K562 (cell line): Measurements from ENCODE around the gene PGM5. TPM values are rescaled to one million over a fixed set of nuclear protein-coding genes. Genes with fewer than 3 reads are reported as not detected.

Experiments used
- ATAC-seq: fragments of 200-7000 bp; cut with Tn5 transposase; 3 replicates; pipeline ENCODE4 v1.9.1; 2020; ENCODE audit warnings: moderate library complexity
- BruUV-seq: library from RNA; stranded (reverse); fragments of 400-500 nt; replicated peaks from 2 replicates; lab custom pipeline; 2021; lab: Mats Ljungman, UMichigan
- CTCF ChIA-PET: fragments of 300-600 bp; formaldehyde crosslinking; extraction: SDS; loops from one replicate; lab custom pipeline; 2021; ENCODE audit warnings: low intra/inter-chr PET ratio; lab: Yijun Ruan, JAX
- POLR2A ChIA-PET: fragments of 300-600, 350-650 bp; sonication (Branson Sonifier 250); formaldehyde crosslinking; extraction: SDS; loops from one replicate; lab custom pipeline; 2021; ENCODE audit warnings: antibody characterized with exemption, inconsistent platforms; lab: Yijun Ruan, JAX
- DNase-seq, 4 experiments: peaks; one replicate each; pipeline versions ENCODE4 v3.0.0 to v3.0.0-alpha.2; 2011 to 2018; ENCODE audit warnings: low spot score in 3 of 4, mixed read lengths in 3 of 4; ENCODE audit errors: extremely low read depth in 1 of 4
- FAIRE-seq: peaks from 2 replicates; lab custom pipeline; 2011; peaks lifted over from hg19 to GRCh38; lab: Jason Lieb, UNC
- H2AFZ ChIP-seq: 2 replicates; pipeline ENCODE4 v1.6.0; 2011; ENCODE audit warnings: low read depth, low read length, control low read depth, inconsistent platforms
- H3K27ac ChIP-seq: fragments of 200-600 bp; 3 replicates; pipeline ENCODE4 v1.8.0; 2011; ENCODE audit warnings: low read depth, mild to moderate bottlenecking, control low read depth, inconsistent platforms, low read length, moderate library complexity, mixed read lengths; ENCODE audit errors: extremely low read depth
- H3K27me3 ChIP-seq, 2 experiments: fragments of 300-600 bp in 1 of 2; 2 replicates in 1 of 2; 3 replicates in 1 of 2; pipeline versions ENCODE4 v1.6.0 to v1.8.0; 2011; ENCODE audit warnings: inconsistent platforms in 2 of 2, low read length in 2 of 2, mild to moderate bottlenecking in 1 of 2, mixed read lengths in 1 of 2, moderate library complexity in 1 of 2; ENCODE audit not compliant: control insufficient read depth in 2 of 2, insufficient read depth in 2 of 2
- H3K36me3 ChIP-seq: fragments of 300-600 bp; 3 replicates; pipeline ENCODE4 v1.8.0; 2011; ENCODE audit warnings: mild to moderate bottlenecking, low read length, inconsistent platforms; ENCODE audit not compliant: control insufficient read depth, insufficient read depth
- H3K4me1 ChIP-seq, 2 experiments: fragments of 200-600 bp in 1 of 2; replicated peaks in 1 of 2; 2 replicates in 1 of 2; 3 replicates in 1 of 2; pipeline versions ENCODE4 v1.5.1 to v1.8.0; 2011; ENCODE audit warnings: inconsistent platforms in 2 of 2, low read length in 2 of 2, mild to moderate bottlenecking in 1 of 2, mixed read lengths in 1 of 2, moderate library complexity in 1 of 2; ENCODE audit not compliant: control insufficient read depth in 2 of 2, insufficient read depth in 2 of 2
- H3K4me2 ChIP-seq: 2 replicates; pipeline ENCODE4 v1.6.1; 2011; ENCODE audit warnings: low read length, control low read depth, inconsistent platforms, mixed read lengths; ENCODE audit not compliant: insufficient read depth
- H3K4me3 ChIP-seq: fragments of 200-600 bp; sonication (generic), shearing (Covaris generic); 2 replicates; pipeline ENCODE4 v1.5.1; 2016; ENCODE audit warnings: control low read depth, inconsistent platforms
- H3K79me2 ChIP-seq: fragments of 200-600 bp; 3 replicates; pipeline ENCODE4 v1.8.0; 2011; ENCODE audit warnings: low read length, inconsistent platforms; ENCODE audit not compliant: control insufficient read depth, insufficient read depth
- H3K9ac ChIP-seq, 2 experiments: 2 replicates each; pipeline versions ENCODE4 v1.6.0 to v1.6.1; 2011; ENCODE audit warnings: low read depth in 2 of 2, low read length in 2 of 2, control low read depth in 1 of 2, inconsistent platforms in 1 of 2, mild to moderate bottlenecking in 1 of 2, mixed read lengths in 1 of 2; ENCODE audit not compliant: insufficient read depth in 1 of 2
- H3K9me1 ChIP-seq: one replicate; pipeline ENCODE4 v1.6.0; 2011; ENCODE audit warnings: inconsistent platforms, mild to moderate bottlenecking, low read length, moderate library complexity; ENCODE audit not compliant: control insufficient read depth, insufficient read depth
- H3K9me3 ChIP-seq: replicated peaks from 2 replicates; pipeline ENCODE4 v1.5.1; 2011; ENCODE audit warnings: low read depth, low read length, inconsistent platforms; ENCODE audit not compliant: control insufficient read depth, insufficient read depth
- H4K20me1 ChIP-seq: replicated peaks from 2 replicates; pipeline ENCODE4 v1.6.1; 2011; ENCODE audit warnings: low read length, inconsistent platforms, mixed read lengths; ENCODE audit not compliant: control insufficient read depth, insufficient read depth
- BACH1 ChIP-seq: fragments of 200-800 bp; sonication (Bioruptor generic); IDR thresholded peaks from 2 replicates; pipeline ENCODE4 v1.6.1; 2016; ENCODE audit warnings: missing genetic modification characterization, missing compliant biosample characterization
- CBX5 ChIP-seq: IDR thresholded peaks from 2 replicates; pipeline ENCODE4 v1.6.1; 2014; ENCODE audit warnings: low read depth, borderline replicate concordance
- CREM ChIP-seq: IDR thresholded peaks from 2 replicates; pipeline ENCODE4 v1.6.1; 2014; ENCODE audit warnings: antibody characterized with exemption, low read depth
- E2F5 ChIP-seq: sonication (generic); formaldehyde crosslinking; IDR thresholded peaks from 2 replicates; pipeline ENCODE4 v1.8.0; 2022; ENCODE audit warnings: mild to moderate bottlenecking, missing genetic modification reagents
- FOXA3 ChIP-seq, 2 experiments: fragments of 450-650 bp in 1 of 2; sonication (generic) in 1 of 2; formaldehyde crosslinking; IDR thresholded peaks in 1 of 2; conservative IDR thresholded peaks in 1 of 2; 2 replicates each; pipeline versions ENCODE4 v1.4.0 to v1.8.0; 2020 to 2022; ENCODE audit warnings: mild to moderate bottlenecking in 2 of 2, missing genetic modification reagents in 1 of 2
- GATAD2B ChIP-seq: fragments of 450-650 bp; IDR thresholded peaks from 2 replicates; pipeline ENCODE4 v1.6.1; 2017; ENCODE audit warnings: mild to moderate bottlenecking, borderline replicate concordance
- HMBOX1 ChIP-seq: sonication (generic); IDR thresholded peaks from 2 replicates; pipeline ENCODE4 v1.6.1; 2016
- ILK ChIP-seq: fragments of 450-650 bp; IDR thresholded peaks from 2 replicates; pipeline ENCODE4 v1.6.1; 2016; ENCODE audit warnings: missing genetic modification characterization, low read depth, mild to moderate bottlenecking, missing compliant biosample characterization, moderate library complexity, borderline replicate concordance
- IRF1 ChIP-seq: sonication (generic); formaldehyde crosslinking; IDR thresholded peaks from 2 replicates; pipeline ENCODE4 v1.8.0; 2022; ENCODE audit warnings: missing genetic modification reagents, mild to moderate bottlenecking, borderline replicate concordance
- JUND ChIP-seq, 2 experiments: IDR thresholded peaks; 2 replicates in 1 of 2; 3 replicates in 1 of 2; pipeline ENCODE4 v1.6.1; 2011; ENCODE audit warnings: borderline replicate concordance in 2 of 2, low read depth in 2 of 2, low read length in 2 of 2, improper control_type of control experiment in 1 of 2, missing biosample characterization in 1 of 2, missing genetic modification characterization in 1 of 2, missing genetic modification reagents in 1 of 2
- KAT7 ChIP-seq: sonication (generic); formaldehyde crosslinking; IDR thresholded peaks from 2 replicates; pipeline ENCODE4 v1.8.0; 2022; ENCODE audit warnings: missing genetic modification reagents, mild to moderate bottlenecking, borderline replicate concordance
- NFIC ChIP-seq: fragments of 450-650 bp; IDR thresholded peaks from 2 replicates; pipeline ENCODE4 v1.6.1; 2017; ENCODE audit warnings: mild to moderate bottlenecking, inconsistent platforms
- NR2C2 ChIP-seq, 2 experiments: fragments of 200-800 bp in 1 of 2; sonication (Bioruptor generic) in 1 of 2; sonication (generic) in 1 of 2; formaldehyde crosslinking in 1 of 2; IDR thresholded peaks; 2 replicates each; pipeline versions ENCODE4 v1.6.1 to v1.8.0; 2016 to 2022; ENCODE audit warnings: mild to moderate bottlenecking in 1 of 2, missing compliant biosample characterization in 1 of 2, missing genetic modification characterization in 1 of 2, missing genetic modification reagents in 1 of 2
- TFE3 ChIP-seq: fragments of 450-650 bp; formaldehyde crosslinking; IDR thresholded peaks from 2 replicates; pipeline ENCODE4 v1.4.0; 2020; ENCODE audit warnings: mild to moderate bottlenecking, mixed read lengths
- ZBTB34 ChIP-seq: fragments of 250-450 bp; sonication (Bioruptor Pico); IDR thresholded peaks from 2 replicates; pipeline ENCODE4 v1.8.0; 2021; ENCODE audit warnings: mild to moderate bottlenecking, moderate library complexity
- ZNF561 ChIP-seq: fragments of 450-650 bp; formaldehyde crosslinking; conservative IDR thresholded peaks from 2 replicates; pipeline ENCODE4 v1.4.0; 2020; ENCODE audit warnings: mild to moderate bottlenecking, moderate library complexity
- WGBS: fragments of 100-300 bp; shearing (Covaris generic); methylation state at CpG from one replicate; pipeline ENCODE4 v1.1.6; 2016; ENCODE audit warnings: low coverage, mixed read lengths; ENCODE audit not compliant: insufficient coverage; ENCODE audit errors: missing lambda C conversion rate; 5-methylcytosine and 5-hydroxymethylcytosine counted together
- in situ Hi-C: fragments of 300-500 bp; cut with MboI; formaldehyde crosslinking; loops from 4 replicates; pipeline ENCODE4 v1.15.0; 2018; ENCODE audit warnings: inconsistent platforms, mixed read lengths
- intact Hi-C: fragments of 100-400 bp; cut with micrococcal nuclease; formaldehyde crosslinking; loops from 2 replicates; pipeline ENCODE4 v1.14.2; 2022
- polyA plus RNA-seq, 8 experiments: library from polyadenylated mRNA; depleted of rRNA in 4 of 8; stranded (reverse) in 5 of 8; unstranded in 3 of 8; fragments of >200 nt; fragmentation: Nextera tagmentation in 2 of 8; fragmentation: Illumina TruSeq in 1 of 8; extraction: Ambion mirVana in 2 of 8; extraction: Trizol in 1 of 8; gene quantifications; 2 replicates each; pipeline versions ENCODE4 v1.2.1 to v1.2.3, GENCODE V29; 2011 to 2014; ENCODE audit warnings: inconsistent platforms in 1 of 8, missing spikeins in 1 of 8
- total RNA-seq, 7 experiments: library from RNA; depleted of rRNA in 6 of 7; stranded (reverse); fragments of >200 nt in 6 of 7; fragmentation: Illumina TruSeq in 2 of 7; extraction: Trizol in 2 of 7; gene quantifications; 2 replicates each; pipeline versions ENCODE4 v1.2.1 to v1.2.3, GENCODE V29; 2011 to 2021; ENCODE audit warnings: low replicate concordance in 1 of 7

Gene PGM5
- total and polyA plus RNA-seq, 9 of the 15 experiments (the other 6 are each of a cell fraction or from before 2014, with no cell fraction given): 0.03 to 0.24 (median 0.15) TPM; not detected in 1

- no peaks in the 10 kb centered on the region for H3K4me1 ChIP-seq
- intact Hi-C loops (no loop called here), in situ Hi-C loops (no loop called here)
- no peak overlapping the region for H3K4me2 ChIP-seq
- 0% methylated on average over 2 of the region's 2 CpGs for WGBS
- ChIA-PET CTCF (no interaction called here), POLR2A (no interaction called here)
- DNase-seq: no peak
- no peaks in the 10 kb centered on the region for H3K9me1 ChIP-seq
- no peak overlapping the region for H3K9ac ChIP-seq
- H2AFZ ChIP-seq: no peak overlapping the region
- H3K79me2 ChIP-seq: no peaks in the 10 kb centered on the region
- no peaks in the 10 kb centered on the region for H4K20me1 ChIP-seq
- no TSS peak for BruUV-seq
- H3K9me3 ChIP-seq: no peaks in the 10 kb centered on the region
- no peaks in the 10 kb centered on the region for H3K27me3 ChIP-seq
- no peak for FAIRE-seq
- ATAC-seq: no peak
- H3K4me3 ChIP-seq: no peak overlapping the region
- H3K36me3 ChIP-seq: no peaks in the 10 kb centered on the region
- H3K27ac ChIP-seq: no peak overlapping the region
- TF ChIP-seq JUND (IDR thresholded peaks at IDR 0.05; ENCODE audit: borderline replicate concordance, low read depth, low read length) (no peak), JUND (tag; IDR thresholded peaks at IDR 0.05; ENCODE audit: borderline replicate concordance, low read depth, low read length) (no peak), ZBTB34 (CRISPR knock-in tag) (no peak), CREM (no peak), ZNF561 (CRISPR knock-in tag) (no peak), TFE3 (CRISPR knock-in tag) (no peak), GATAD2B (no peak), BACH1 (no peak), KAT7 (no peak), ILK (no peak), E2F5 (CRISPR knock-in tag) (no peak), HMBOX1 (no peak), NFIC (no peak), NR2C2 (CRISPR knock-in tag; IDR thresholded peaks at IDR 0.05) (no peak), NR2C2 (tag; IDR thresholded peaks at IDR 0.05) (no peak), IRF1 (no peak), CBX5 (no peak), FOXA3 (CRISPR knock-in tag; conservative IDR thresholded peaks at IDR 0.05 in 1 of 2, IDR thresholded peaks at IDR 0.05 in 1 of 2) (no peak)
These were observed 142.4 kb downstream of the PGM5 start for GRCh38 chr9:68498816-68499215.
